ENCODE measurements around the gene MIR17HG.

MIR17HG gene

DNA sequence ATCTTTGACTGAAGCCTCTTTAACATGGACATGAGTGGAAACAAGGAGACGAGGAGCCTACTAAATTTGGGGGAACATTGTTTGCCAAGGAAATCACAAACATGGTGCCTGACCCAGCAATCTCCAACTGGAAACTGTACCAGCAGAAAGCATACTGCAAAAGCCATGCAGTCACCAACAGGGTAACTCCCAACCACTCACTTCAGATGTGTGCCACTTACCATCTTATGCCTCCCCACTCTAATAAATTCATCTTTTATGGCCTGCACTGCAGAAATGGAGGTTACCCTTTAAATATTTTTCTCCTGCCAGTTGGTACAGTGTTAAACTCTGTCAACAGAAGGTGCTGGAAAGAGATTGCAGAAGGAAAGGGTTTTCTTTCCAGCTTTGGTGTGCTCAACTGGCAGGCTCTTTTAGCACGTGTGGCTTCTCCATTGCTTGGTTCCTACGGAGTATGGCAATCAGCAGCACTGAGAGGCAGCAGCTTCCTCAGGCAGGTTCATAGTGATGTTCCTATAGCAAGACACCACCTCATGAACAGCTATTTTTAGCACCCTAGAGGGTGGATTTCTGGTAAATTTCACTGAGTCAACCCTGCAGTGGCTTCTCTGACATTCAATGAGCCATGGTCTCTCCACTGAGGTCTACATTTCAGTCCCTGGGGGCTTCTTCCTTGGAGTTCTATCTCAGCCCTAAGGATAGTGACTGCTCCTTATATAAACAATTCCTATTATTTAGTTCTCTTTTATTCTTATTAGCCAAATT lies 21.4 kb downstream of the MIR17HG start:
- no peak for DNase-seq

DNA sequence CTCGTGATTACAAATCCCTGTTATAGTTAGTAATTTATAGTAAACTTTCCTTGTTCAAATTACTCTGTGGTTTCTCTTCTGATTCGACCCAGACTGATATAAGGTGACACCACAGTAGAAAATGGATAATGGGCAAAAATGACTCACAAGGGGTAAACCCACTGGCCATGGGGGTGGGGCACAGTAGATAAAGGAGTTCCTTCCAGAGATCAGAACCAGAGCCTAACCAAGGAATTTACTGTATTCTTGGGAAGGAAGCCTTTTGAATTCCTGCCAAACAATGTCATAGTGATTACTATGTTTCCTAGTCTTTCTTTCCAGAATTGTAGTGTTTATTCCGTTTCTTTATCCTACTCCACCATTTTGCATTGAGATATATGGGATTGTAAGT lies 21.9 kb downstream of the MIR17HG start:
- DNase-seq: no peak

DNA sequence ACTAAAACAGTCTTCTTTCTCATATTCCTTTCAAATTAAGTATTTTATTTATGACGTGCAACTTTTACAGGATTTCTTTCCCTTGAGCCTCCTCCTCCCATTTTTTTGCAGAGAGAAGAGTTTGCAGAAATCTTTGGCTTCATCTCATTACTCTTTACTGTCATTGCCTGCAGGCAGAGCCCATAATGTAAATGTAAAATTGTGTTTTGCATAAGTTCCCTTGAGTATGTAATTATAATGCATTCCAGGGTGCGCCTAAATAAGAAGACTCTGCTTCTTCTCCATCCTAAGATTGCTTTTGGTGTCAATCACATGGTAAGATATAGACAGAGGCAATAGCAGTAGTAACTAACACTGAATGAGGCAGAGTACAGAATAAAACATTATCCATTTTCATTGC lies 23.0 kb downstream of the MIR17HG start:
- no peak for DNase-seq

DNA sequence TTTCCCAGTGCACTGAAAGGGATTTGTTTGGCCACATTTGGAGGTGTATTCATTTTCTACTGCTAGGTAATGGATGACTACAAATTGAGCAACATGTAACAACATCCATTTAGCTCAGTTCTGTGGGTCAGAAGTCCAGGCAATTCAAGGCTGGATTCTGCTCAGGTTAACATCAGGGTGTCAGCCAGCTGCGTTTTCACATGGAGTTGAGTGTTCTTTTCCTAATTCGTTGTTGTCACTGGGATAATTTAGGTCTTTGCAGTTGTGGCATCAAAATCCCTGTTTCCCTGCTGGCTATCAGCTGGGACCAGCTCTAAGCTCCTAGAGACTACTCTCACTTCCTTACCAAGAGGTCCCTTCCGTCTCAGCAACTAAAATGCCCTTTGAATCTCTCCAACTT lies 25.4 kb downstream of the MIR17HG start:
- no peak for DNase-seq

DNA sequence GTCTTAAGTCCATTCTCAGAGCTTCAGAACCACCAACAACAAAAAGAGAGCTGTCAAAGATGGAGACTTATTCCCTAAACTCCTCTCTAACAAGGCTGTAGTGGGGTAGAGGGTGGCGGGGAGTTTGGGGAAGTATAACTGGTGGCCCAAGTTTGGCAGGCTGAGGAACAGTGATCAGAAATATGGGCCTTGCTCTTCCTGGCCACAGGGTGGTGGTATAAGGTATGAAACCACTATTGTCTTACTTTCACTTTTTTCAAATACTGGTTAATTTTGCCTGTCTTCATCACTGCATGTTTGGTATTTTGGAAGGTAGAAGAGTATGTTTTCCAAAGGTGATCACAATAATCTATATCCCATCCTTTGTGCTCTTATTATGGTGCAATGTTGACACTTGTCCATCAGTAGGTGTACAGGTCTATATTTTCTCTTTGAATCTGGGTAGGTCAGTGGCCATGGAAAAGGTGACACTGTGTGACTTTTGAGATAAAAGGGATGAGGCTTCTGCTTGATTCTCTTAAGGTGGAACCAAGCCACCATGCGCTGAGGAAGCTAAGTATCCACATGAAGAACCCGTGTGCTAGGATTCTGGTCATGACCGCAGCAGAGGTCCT lies 27.7 kb downstream of the MIR17HG start:
- DNase-seq: no peak

DNA sequence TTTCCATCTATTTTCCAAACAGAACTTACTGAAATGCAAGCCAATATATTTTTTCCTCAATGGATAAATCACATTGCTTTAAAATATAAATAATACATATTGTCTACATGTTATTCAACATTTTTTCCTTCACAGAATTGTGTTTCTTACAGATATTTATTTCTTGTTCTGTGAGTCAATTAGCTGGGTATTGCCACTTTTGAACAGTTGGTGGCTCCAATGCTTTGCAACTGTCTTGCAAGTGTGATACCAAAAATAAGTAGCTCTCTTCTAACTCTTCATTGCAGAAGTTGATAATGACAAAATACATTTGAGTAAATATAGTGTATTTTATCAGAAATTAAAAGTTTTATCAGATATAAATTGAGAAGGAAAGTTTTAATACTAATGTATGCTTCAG lies 33.9 kb downstream of the MIR17HG start:
- DNase-seq: peak in 9 of 56 donors; percentile 2 to 35 (median 19)

DNA sequence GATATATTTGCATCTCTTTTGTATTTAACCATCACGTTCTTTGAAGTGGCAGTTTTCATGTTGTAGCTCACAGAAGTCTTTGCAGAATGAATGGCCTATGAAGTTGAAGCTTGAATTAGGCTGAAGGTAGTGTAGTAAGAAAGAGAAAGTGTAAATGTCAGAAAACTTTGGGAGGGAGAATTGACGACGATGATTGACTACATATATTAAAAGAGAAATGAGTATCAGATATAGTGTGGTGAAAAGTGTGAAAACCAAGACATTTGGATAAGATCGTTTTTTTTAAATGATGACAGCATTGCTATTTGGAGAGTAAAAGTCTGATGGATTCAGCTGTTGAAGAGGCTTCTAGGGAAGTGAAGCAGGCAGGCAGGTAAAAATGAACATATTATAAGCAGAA lies 36.3 kb downstream of the MIR17HG start:
- no peak for DNase-seq

DNA sequence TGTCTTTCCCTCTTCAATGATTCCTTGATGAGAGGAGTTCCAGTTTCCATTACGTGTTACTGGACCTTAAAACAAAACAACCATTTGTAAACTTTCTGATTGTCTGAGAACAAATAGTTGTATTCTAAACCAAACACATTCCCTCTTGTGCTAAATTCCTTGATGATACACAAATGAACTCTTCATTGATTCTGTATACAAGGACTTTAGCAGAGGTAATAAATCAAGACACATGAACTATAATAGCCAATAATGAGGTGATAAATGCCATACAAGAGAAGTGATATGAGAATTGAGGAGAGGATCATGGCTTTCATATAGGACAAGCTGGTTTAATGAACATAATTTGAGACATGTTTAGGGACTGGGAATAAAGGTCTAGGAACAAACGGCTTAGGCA lies 37.4 kb downstream of the MIR17HG start:
- DNase-seq: no peak

DNA sequence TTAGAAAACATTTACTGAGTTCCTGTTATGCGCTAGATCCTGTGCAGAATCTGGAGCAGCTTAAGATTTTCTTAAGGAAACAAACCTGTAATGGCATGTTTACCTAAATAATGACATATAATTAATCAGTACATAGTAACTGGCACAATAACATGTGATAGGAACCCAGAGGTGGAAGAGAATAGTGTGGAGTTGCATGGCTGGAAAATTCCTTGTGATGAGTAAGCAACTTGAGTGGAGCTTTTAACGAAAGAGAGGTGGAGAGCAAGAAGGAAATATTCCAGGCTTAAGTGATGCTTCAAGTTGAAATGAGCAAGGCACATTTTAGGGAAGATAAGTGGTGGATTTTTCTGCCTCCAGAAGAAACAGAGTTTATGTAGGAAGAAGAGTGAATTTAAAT lies 41.7 kb downstream of the MIR17HG start:
- no peak for DNase-seq

DNA sequence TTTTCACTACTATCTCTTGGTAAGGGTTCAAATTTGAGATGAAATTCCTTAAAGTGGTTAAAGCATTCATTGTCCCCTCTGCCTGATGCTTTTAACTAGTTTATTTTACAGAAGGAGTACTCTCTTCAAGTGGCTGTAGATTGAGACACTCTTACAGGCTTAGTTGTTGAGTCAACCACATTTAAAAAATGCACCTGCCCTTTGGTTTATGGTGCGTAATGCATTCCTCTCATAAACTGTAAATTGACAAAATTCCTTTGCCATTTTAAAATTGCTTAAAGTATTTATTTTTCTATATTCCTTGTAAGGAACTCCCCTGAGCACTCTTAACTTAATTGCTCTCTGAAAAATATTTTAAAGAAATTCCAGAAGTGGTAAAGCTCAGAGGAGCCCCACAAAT lies 50.1 kb downstream of the MIR17HG start:
- no peak for DNase-seq

DNA sequence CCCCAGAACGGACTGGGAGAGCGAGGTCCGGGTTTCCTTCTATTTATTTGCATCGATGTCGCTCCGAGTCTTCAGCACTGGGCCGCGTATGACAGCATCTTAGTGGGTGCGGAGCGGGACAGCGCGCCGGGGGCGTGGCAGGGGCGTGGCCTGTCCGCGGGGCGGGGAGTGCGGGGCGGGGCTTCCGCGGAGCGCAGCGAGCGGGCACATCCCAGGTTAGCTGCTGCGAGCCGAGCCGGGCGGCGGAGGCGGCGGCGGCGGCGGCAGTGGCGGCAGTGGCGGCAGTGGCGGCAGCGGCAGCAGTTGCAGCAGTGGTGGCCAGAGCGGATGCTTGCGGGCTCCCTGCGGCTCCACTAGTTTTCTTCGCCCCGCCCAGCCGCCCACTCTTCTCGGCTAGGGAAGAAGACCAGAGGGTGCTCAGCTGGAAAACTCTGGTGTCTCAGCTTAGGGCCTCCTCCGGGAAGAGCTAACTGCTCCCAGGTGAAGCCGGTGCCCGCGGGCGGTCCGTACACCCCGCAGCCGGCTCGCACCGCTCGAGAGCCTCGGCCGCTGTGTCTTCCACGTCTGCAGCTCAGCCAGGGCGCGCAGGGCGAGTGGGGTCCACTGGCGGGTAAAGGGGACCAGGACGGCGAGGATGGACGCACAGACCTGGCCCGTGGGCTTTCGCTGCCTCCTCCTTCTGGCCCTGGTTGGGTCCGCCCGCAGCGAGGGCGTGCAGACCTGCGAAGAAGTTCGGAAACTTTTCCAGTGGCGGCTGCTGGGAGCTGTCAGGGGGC lies 51.1 kb downstream of the MIR17HG start, which contains the start of gene GPC5:
Gene GPC5 (plus strand): TSS at position 209 of the 776 bp plus-strand sequence.
- DNase-seq: peak in 55 of 56 donors; percentile 10 to 88 (median 69)

DNA sequence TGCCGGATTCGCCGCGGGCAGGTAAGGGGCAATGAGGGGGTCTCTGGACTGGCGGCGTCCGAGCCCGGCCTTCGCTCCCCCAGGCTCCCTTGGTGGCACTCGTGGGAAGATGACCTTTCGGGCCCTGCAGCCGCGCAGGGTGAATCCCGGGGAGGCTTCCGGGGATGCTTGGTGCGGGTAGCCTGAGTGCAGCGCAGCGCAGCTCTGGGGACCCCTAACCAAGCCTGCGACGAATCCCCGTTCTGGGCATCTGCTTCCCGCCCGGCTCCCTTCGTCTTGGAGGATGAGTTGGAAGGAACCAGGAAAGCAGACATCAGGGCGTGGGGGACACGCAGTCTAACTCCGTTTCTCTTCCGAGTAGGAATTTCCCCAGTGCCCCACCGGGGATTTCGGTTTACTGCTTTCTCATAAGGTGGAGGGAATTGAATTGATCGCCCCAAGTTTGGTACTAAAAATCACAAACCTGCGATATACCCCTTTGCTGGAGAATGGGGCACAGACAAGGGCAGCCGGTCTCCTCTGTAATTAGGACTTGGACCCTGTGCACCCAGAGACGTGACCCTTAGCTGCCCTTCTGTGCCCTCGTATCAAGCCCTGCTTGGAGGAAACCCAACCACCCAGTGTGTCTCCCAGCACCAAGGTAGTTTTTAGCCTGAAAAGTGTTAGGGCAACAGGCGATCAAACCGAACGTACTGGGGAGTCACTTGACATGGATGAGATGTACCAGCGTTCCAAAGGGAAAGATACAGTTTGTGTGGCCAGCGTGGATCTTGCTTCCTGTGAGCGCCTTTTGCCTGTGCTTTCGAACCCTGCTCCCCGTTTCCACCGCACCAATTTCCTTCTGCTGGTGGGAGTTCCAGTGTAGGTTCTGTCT lies 51.9 kb downstream of the MIR17HG start:
- DNase-seq: peak in 15 of 56 donors; percentile 3 to 57 (median 21)

DNA sequence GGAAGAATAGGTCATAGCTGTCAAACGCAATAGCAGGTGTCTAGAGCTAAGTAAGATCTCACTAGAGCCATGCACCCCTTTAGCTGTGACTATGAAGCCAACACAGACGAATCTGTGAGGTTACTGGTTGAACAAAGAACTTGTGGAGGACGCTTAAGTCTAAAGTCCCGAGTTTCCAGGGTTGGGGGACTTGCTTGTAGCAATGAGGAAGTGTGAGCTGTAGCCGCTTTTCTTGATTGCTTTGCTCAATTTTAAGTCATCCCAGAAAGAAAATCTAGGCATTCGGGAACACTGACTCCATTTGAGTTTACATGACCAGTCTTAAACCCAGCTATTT lies 52.5 kb downstream of the MIR17HG start:
- DNase-seq: peak in 3 of 56 donors; percentile 8 to 45 (median 37)

DNA sequence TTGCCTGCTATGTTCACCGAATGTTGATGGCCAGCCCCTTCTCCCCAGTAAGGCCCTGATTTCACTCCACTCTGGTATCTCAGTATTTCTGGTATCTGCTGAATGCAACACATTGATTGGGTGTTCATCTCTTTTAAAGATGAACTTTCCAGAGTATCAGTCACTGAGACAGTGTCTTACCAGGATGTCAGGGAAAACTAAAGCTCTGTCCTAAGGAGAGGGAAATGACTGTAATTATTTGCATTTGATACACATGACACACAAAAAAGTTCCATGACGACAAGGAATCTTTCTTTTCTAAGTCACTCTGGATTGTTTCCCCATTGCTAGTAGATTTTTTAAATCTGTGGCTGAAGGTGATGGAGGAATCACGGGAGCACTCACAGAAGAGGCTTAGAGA lies 53.2 kb downstream of the MIR17HG start:
- DNase-seq: peak in 1 of 56 donors; percentile 6

DNA sequence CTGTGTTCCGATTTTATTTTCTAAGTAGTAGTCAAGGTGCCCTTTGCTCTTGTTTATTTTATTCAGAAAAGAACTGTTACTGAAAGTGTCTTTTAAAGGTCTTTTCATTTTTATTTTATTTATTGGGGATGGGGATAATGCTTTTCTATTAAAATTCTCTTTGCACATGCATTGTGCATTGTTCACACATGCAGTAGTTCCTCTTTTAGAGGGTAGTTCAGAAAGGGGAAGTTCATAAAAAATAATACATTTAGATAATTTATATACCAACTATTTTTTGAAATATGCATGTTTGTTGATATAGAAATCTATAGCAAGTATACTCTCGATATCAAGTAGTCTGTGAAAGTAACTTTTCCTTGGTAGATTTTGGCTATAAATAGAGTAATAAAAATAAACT lies 54.4 kb downstream of the MIR17HG start:
- DNase-seq: no peak

Measured in amygdala (tissue), 56 donors.